Lung (tissue), 12 donors: ENCODE measurements around the gene B4GALNT1. TPM values are rescaled to one million over a fixed set of nuclear protein-coding genes. Genes with fewer than 3 reads are reported as not detected.
"Not testable (repeated sequence)": the region's sequence is repeated elsewhere in the genome, so short reads cannot be mapped to it uniquely, and the experiment has no call there.

Experiments used
- ATAC-seq: fragments of 200-7000 bp; cut with Tn5 transposase; one replicate; pipeline ENCODE4 v1.9.1; 2020; ENCODE audit warnings: moderate number of reproducible peaks; ENCODE audit not compliant: insufficient read depth, low FRiP score
- DNase-seq, 3 donors: peaks; one replicate each; pipeline ENCODE4 v3.0.0-alpha.2; 2013 to 2017
- H3K27ac ChIP-seq, 2 donors: one replicate each; pipeline ENCODE4 v1.5.1; 2013; ENCODE audit warnings: mild to moderate bottlenecking in 2 of 2, moderate library complexity in 2 of 2, control low read depth in 1 of 2, inconsistent platforms in 1 of 2, low read depth in 1 of 2, low read length in 1 of 2
- H3K27me3 ChIP-seq, 3 donors: one replicate each; pipeline ENCODE4 v1.5.1; 2013; ENCODE audit warnings: low read length in 2 of 3; ENCODE audit not compliant: control insufficient read depth in 3 of 3, insufficient read depth in 3 of 3
- H3K36me3 ChIP-seq, 4 donors: one replicate each; pipeline ENCODE4 v1.5.1; 2013; ENCODE audit warnings: low read length in 4 of 4, mild to moderate bottlenecking in 1 of 4, moderate library complexity in 1 of 4; ENCODE audit not compliant: control insufficient read depth in 4 of 4, insufficient read depth in 4 of 4
- H3K4me1 ChIP-seq, 5 donors: one replicate each; pipeline ENCODE4 v1.5.1; 2013; ENCODE audit warnings: low read length in 5 of 5, mild to moderate bottlenecking in 2 of 5, moderate library complexity in 1 of 5; ENCODE audit not compliant: control insufficient read depth in 5 of 5, insufficient read depth in 5 of 5
- H3K4me3 ChIP-seq: one replicate; pipeline ENCODE4 v1.5.1; 2013; ENCODE audit warnings: mild to moderate bottlenecking, control low read depth, moderate library complexity
- H3K9ac ChIP-seq, 2 donors: one replicate each; pipeline ENCODE4 v1.5.1; 2013; ENCODE audit warnings: low read length in 2 of 2, control low read depth in 1 of 2; ENCODE audit not compliant: insufficient read depth in 1 of 2
- H3K9me3 ChIP-seq, 4 donors: one replicate each; pipeline ENCODE4 v1.5.1; 2013; ENCODE audit warnings: low read length in 3 of 4, mild to moderate bottlenecking in 1 of 4, moderate library complexity in 1 of 4; ENCODE audit not compliant: control insufficient read depth in 4 of 4, insufficient read depth in 3 of 4
- WGBS, 2 donors: extraction: QIAGEN DNeasy Blood & Tissue Kit; methylation state at CpG; one replicate each; pipeline ENCODE4 v1.1.7; 2013; 5-methylcytosine and 5-hydroxymethylcytosine counted together
- polyA plus RNA-seq, 2 donors: library from polyadenylated mRNA; stranded (reverse); fragments of 200-250 nt; gene quantifications; one replicate each; pipeline ENCODE4 v1.2.1, GENCODE V29; 2013
- total RNA-seq, 2 donors: library from RNA; depleted of rRNA in 1 of 2; stranded (reverse); fragments of >200 nt in 1 of 2; gene quantifications; one replicate each; pipeline ENCODE4 v1.2.1, GENCODE V29; 2014 to 2021
- TF ChIP-seq, protein P1 (sequence below): IDR thresholded peaks from 2 replicates; pipeline ENCODE4 v1.5.1; 2012; ENCODE audit warnings: mild to moderate bottlenecking; ENCODE audit errors: control extremely low read depth, extremely low read depth
- donor health status: control.
- donor health status: control.
- donor health status: Bipolar disorder and iron deficiency.
- donor health status: healthy.
- donor health status: DM: yes; HTN: yes; CAD: no.

B4GALNT1 gene
- total and polyA plus RNA-seq, 4 donors = 0.51 to 2.5 (median 0.73) TPM

DNA sequence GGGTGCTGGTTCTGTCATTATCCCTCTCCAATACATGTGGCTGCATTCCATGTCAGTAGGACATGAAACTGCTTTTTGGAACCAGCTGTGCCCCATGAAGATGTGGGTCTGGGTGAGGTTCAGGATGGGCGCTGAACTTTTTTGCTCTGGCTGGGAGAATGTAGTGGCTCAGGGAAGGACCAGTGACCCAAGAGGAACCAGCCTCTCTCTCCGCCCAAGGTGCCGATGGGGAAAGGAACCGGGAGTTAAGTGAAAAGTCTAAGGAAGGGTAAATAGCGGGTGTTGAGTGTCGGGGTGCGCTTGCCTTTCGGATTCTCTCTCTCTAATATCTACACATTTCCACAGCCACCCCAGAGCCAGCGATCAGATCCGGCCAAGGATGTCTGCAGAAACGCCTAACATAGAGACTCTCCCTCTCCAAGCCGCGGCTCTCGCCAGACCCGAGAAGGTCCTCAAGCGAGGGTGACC lies 14.0 kb downstream of the B4GALNT1 start:
- Histone ChIP-seq H3K4me1 (peaks cover 0 to 13% (median 0%) of the 10 kb centered on the region in 5 donors), H3K4me3 (no peak overlapping the region), H3K9ac (no peak overlapping the region), H3K9me3 (no peaks in the 10 kb centered on the region), H3K36me3 (peaks cover 0 to 12% (median 0%) of the 10 kb centered on the region in 4 donors), H3K27me3 (peaks cover 2 to 56% (median 39%) of the 10 kb centered on the region in 3 donors), H3K27ac (no peak overlapping the region)
- DNase-seq (no peak), ATAC-seq (no peak)
- TF ChIP-seq, protein P1, sequence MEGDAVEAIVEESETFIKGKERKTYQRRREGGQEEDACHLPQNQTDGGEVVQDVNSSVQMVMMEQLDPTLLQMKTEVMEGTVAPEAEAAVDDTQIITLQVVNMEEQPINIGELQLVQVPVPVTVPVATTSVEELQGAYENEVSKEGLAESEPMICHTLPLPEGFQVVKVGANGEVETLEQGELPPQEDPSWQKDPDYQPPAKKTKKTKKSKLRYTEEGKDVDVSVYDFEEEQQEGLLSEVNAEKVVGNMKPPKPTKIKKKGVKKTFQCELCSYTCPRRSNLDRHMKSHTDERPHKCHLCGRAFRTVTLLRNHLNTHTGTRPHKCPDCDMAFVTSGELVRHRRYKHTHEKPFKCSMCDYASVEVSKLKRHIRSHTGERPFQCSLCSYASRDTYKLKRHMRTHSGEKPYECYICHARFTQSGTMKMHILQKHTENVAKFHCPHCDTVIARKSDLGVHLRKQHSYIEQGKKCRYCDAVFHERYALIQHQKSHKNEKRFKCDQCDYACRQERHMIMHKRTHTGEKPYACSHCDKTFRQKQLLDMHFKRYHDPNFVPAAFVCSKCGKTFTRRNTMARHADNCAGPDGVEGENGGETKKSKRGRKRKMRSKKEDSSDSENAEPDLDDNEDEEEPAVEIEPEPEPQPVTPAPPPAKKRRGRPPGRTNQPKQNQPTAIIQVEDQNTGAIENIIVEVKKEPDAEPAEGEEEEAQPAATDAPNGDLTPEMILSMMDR = no peak
- 49 to 50% methylated on average over 16 of the region's 16 CpGs for WGBS, 2 donors

DNA sequence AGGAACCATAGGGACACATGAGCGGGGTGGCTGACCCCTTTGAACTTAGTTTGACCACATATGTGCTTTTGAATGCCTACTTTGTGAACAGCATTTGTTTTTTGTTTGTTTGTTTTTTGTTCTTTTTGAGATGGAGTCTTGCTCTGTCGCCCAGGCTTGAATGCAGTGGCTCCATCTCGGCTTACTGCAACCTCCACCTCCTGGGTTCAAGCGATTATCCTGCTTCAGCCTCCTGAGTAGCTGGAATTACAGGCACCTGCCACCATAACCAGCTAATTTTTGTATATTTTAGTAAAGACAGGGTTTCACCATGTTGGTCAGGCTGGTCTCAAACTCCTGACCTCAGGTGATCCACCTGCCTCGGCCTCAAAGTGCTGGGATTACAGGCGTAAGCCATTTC lies 14.6 kb downstream of the B4GALNT1 start:
- DNase-seq, ATAC-seq, H3K9ac ChIP-seq, H3K27ac ChIP-seq, H3K9me3 ChIP-seq, H3K4me3 ChIP-seq: not testable (repeated sequence)
- 90 to 94% methylated on average over 6 of the region's 6 CpGs for WGBS, 2 donors
- Histone ChIP-seq H3K4me1 (peaks cover 0 to 13% (median 0%) of the 10 kb centered on the region in 5 donors), H3K27me3 (peaks cover 2 to 50% (median 39%) of the 10 kb centered on the region in 3 donors), H3K36me3 (peaks cover 0 to 17% (median 0%) of the 10 kb centered on the region in 4 donors)

DNA sequence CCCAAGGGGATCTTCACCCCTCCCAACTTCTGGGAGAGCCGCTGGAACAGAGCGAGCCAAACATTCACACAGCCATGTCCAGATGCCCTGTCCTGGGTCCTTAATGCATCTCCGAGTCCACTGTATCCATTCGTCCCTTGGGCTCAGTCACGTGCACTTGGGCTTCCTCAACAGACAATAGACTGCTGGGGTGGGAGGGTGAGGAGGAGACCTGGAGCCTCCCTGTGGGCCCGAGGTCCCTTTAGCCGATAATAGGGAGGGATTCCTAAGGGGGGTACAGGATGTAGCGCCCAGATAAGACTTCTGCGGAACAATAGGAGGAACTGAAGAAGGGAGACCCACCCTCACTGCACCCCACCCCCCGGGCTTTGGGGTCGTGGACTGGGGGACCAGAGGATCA lies 15.1 kb downstream of the B4GALNT1 start:
- ATAC-seq = no peak
- peaks cover 2 to 46% (median 39%) of the 10 kb centered on the region in 3 donors for H3K27me3 ChIP-seq
- H3K4me1 ChIP-seq = peaks cover 0 to 13% (median 0%) of the 10 kb centered on the region in 5 donors
- H3K9me3 ChIP-seq = no peaks in the 10 kb centered on the region
- H3K4me3 ChIP-seq = no peak overlapping the region
- no peak overlapping the region for H3K9ac ChIP-seq
- H3K36me3 ChIP-seq = peaks cover 0 to 20% (median 0%) of the 10 kb centered on the region in 4 donors
- 45 to 56% methylated on average over 11 of the region's 11 CpGs for WGBS, 2 donors
- no peak overlapping the region for H3K27ac ChIP-seq
- DNase-seq = no peak
- TF ChIP-seq, protein P1 = no peak

DNA sequence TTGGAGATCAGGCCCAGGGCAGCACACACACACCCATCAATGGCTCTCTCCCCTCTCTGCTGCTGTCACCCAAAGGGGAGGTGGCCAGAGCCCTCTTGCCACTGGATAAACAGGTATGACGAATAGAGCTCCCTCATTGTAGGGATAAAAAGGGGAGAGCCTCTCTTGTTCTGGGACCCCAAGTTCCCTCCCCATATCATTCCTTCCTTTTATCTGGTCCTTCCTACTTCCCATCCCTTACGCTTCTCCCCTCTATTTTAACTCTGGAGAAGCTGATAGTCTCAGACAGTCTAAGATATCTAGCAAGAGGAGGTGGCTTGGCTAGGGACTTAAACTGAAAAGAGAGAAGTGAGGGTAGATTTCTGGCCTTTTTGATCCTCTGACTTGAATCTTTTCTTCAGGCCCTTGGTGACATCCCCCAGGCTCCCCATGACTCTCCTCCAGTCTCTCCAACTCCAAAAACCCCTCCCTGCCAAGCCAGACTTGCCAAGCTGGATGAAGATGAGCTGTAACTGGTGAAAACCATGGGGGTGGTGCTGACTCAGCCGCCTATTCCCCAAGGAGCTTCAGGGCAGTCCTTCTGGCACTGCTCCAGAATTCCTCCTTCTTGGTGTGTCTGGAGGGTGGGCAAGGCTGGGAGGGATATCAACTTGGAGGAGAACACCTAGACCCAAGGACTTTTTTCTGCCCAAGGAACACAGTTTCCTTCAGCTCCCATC lies 16.5 kb downstream of the B4GALNT1 start:
- DNase-seq (no peak), ATAC-seq (no peak)
- Histone ChIP-seq H3K9me3 (no peaks in the 10 kb centered on the region), H3K4me1 (peaks cover 0 to 16% (median 3%) of the 10 kb centered on the region in 5 donors), H3K4me3 (no peak overlapping the region), H3K36me3 (peaks cover 0 to 22% (median 0%) of the 10 kb centered on the region in 4 donors), H3K27me3 (peaks cover 2 to 38% (median 27%) of the 10 kb centered on the region in 3 donors), H3K27ac (no peak overlapping the region), H3K9ac (no peak overlapping the region)
- WGBS, 2 donors = 85 to 90% methylated on average over 3 of the region's 3 CpGs
- TF ChIP-seq, protein P1 = no peak
